SU-DHL-6 (cell line): Measurements from ENCODE around the gene BMP2K.

ENCODE experiments used
- H2AFZ ChIP-seq: fragments of 200-600 bp; sonication (generic); 2 replicates; pipeline ENCODE4 v1.6.1; 2014; ENCODE audit warnings: low read depth, mild to moderate bottlenecking, moderate library complexity, mixed read lengths, antibody characterized with exemption, low read length; ENCODE audit not compliant: severe bottlenecking
- H3F3A ChIP-seq: fragments of 200-600 bp; shearing (Covaris generic); 2 replicates; pipeline ENCODE4 v1.6.0; 2016; ENCODE audit warnings: antibody characterized with exemption, mild to moderate bottlenecking; ENCODE audit not compliant: insufficient read depth
- H3K27ac ChIP-seq: fragments of 200-600 bp; sonication (generic); 2 replicates; pipeline ENCODE4 v1.5.1; 2016; ENCODE audit warnings: low read depth, mild to moderate bottlenecking, low read length, moderate library complexity, mixed read lengths
- H3K27me3 ChIP-seq: fragments of 200-600 bp; sonication (generic), shearing (Covaris generic); 2 replicates; pipeline ENCODE4 v1.6.0; 2014; ENCODE audit warnings: mild to moderate bottlenecking, low read length
- H3K36me3 ChIP-seq: fragments of 200-600 bp; sonication (generic); 2 replicates; pipeline ENCODE4 v1.6.1; 2014; ENCODE audit warnings: mild to moderate bottlenecking, low read length, mixed read lengths
- H3K4me2 ChIP-seq: fragments of 300-600, 200-600 bp; shearing (Covaris generic), sonication (generic); 2 replicates; pipeline ENCODE4 v1.6.0; 2014; ENCODE audit warnings: low read length, low read depth, mild to moderate bottlenecking; ENCODE audit not compliant: poor library complexity, severe bottlenecking
- H3K4me3 ChIP-seq: fragments of 200-600 bp; sonication (generic); 2 replicates; pipeline ENCODE4 v1.5.1; 2014; ENCODE audit warnings: antibody characterized with exemption, low read length, mild to moderate bottlenecking, mixed read lengths; ENCODE audit not compliant: insufficient read depth, poor library complexity, severe bottlenecking
- H3K79me2 ChIP-seq: fragments of 200-600 bp; sonication (generic); 2 replicates; pipeline ENCODE4 v1.6.1; 2014; ENCODE audit warnings: mild to moderate bottlenecking, low read length, moderate library complexity; ENCODE audit not compliant: insufficient read depth
- H3K9ac ChIP-seq: fragments of 200-600 bp; sonication (generic); 2 replicates; pipeline ENCODE4 v1.7.0; 2014; ENCODE audit warnings: mild to moderate bottlenecking, low read length
- H3K9me2 ChIP-seq: fragments of 200-600 bp; sonication (generic); replicated peaks from 2 replicates; pipeline ENCODE4 v1.6.1; 2014; ENCODE audit warnings: low read length; ENCODE audit not compliant: insufficient read depth
- H3K9me3 ChIP-seq: fragments of 200-600 bp; sonication (generic); 2 replicates; pipeline ENCODE4 v1.6.1; 2014; ENCODE audit warnings: low read length, mixed read lengths; ENCODE audit not compliant: insufficient read depth
- H4K20me1 ChIP-seq: fragments of 200-600 bp; sonication (generic); 2 replicates; pipeline ENCODE4 v1.6.1; 2014; ENCODE audit warnings: low read depth, mild to moderate bottlenecking, antibody characterized with exemption, low read length, moderate library complexity, mixed read lengths
- EZH2phosphoT487 ChIP-seq: fragments of 200-600 bp; sonication (generic), shearing (Covaris generic); conservative IDR thresholded peaks from 2 replicates; pipeline ENCODE4 v1.6.1; 2018; ENCODE audit warnings: mild to moderate bottlenecking, antibody characterized with exemption, low read length, moderate library complexity, mixed read lengths
- TF ChIP-seq, protein P1 (sequence below): fragments of 200-600 bp; sonication (generic); IDR thresholded peaks from one replicate; pipeline ENCODE4 v1.5.1; 2017; ENCODE audit warnings: antibody characterized with exemption, mild to moderate bottlenecking, low read length, moderate library complexity; ENCODE audit not compliant: insufficient read depth, poor library complexity, severe bottlenecking

BMP2K gene

DNA sequence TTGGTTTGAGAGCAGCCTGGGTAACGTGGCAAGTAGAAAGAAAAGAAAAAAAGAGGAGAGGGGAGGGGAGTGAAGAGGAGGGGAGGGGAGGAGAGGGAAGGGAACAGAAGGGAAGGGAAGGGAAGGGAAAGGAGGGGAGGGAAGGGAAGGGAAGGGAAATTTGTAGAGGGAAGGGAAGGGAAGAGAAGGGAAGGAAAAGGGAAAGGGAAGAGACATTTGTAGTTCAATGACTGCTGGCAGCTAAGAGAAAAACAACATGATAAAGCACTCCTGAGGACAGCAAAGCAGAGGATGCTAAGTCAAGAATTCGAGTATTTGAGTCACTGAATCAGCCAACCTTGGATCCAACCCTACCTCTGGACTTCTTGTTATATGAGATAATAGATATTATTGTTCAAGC lies 38.2 kb upstream of the BMP2K start:
- Histone ChIP-seq H3K27ac (no peak overlapping the region), H3K9ac (no peak overlapping the region)

DNA sequence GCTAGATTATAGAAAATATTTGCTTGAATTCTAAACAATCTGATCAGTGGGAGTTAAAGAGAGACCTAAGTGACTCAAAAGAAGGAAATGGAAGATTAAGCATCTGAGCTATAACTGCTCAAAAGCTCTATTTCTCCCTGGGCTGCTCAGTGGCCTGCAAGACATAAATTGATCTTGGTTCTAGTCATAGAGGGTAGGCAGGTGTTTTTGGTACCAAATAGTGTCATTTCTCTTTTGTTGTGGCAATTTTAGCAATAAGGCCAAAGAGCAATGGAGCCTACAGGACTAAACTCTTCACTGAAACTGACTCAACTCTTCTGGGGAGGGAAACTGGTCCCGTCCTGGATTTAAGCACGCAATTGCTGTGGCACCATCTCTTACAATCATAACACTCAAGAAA lies 33.9 kb upstream of the BMP2K start:
- Histone ChIP-seq H2AFZ (no peak overlapping the region), H3K27me3 (no peaks in the 10 kb centered on the region), H3K79me2 (no peaks in the 10 kb centered on the region), H3K4me3 (no peak overlapping the region), H3K9ac (no peak overlapping the region), H3K27ac (no peak overlapping the region), H3K9me3 (no peaks in the 10 kb centered on the region), H3F3A (no peaks in the 10 kb centered on the region), H3K9me2 (no peaks in the 10 kb centered on the region), H3K4me2 (no peak overlapping the region), H3K36me3 (no peaks in the 10 kb centered on the region), H4K20me1 (no peaks in the 10 kb centered on the region)
- TF ChIP-seq, protein P1, sequence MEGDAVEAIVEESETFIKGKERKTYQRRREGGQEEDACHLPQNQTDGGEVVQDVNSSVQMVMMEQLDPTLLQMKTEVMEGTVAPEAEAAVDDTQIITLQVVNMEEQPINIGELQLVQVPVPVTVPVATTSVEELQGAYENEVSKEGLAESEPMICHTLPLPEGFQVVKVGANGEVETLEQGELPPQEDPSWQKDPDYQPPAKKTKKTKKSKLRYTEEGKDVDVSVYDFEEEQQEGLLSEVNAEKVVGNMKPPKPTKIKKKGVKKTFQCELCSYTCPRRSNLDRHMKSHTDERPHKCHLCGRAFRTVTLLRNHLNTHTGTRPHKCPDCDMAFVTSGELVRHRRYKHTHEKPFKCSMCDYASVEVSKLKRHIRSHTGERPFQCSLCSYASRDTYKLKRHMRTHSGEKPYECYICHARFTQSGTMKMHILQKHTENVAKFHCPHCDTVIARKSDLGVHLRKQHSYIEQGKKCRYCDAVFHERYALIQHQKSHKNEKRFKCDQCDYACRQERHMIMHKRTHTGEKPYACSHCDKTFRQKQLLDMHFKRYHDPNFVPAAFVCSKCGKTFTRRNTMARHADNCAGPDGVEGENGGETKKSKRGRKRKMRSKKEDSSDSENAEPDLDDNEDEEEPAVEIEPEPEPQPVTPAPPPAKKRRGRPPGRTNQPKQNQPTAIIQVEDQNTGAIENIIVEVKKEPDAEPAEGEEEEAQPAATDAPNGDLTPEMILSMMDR = no peak
- TF ChIP-seq EZH2phosphoT487 = no peak

More for the DNA sequence above, 38.2 kb upstream of the BMP2K start:
- no peaks in the 10 kb centered on the region for H3K36me3 ChIP-seq
- no peak for TF ChIP-seq EZH2phosphoT487
- TF ChIP-seq, protein P1 = no peak
- no peaks in the 10 kb centered on the region for H4K20me1 ChIP-seq
- no peaks in the 10 kb centered on the region for H3K9me2 ChIP-seq
- no peak overlapping the region for H3K4me2 ChIP-seq
- H2AFZ ChIP-seq = no peak overlapping the region
- no peaks in the 10 kb centered on the region for H3K9me3 ChIP-seq
- H3F3A ChIP-seq = no peaks in the 10 kb centered on the region
- no peaks in the 10 kb centered on the region for H3K27me3 ChIP-seq
- H3K4me3 ChIP-seq = no peak overlapping the region
- H3K79me2 ChIP-seq = no peaks in the 10 kb centered on the region

DNA sequence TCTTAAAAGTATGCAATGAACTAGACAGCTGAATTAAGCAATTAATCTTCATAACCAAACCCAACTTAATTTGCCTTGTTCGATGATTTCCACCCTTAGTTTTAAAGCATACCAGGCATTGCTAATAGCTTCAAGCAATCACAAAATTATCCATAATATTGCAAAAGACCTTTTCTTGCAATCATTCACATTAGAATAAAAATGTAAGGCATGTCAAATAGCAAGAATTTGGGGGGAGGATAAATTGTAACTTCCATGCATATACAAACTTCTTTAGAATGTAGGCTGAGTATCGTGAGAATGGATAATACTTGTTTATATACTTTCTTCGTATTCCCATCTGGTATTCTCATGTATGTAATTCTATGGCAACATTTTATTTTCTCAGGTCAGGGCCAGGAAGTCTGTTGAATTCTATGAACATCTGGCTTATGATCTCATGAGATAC lies 28.7 kb upstream of the BMP2K start:
- Histone ChIP-seq H4K20me1 (no peaks in the 10 kb centered on the region), H3K36me3 (no peaks in the 10 kb centered on the region), H3K9me3 (no peaks in the 10 kb centered on the region), H3K27ac (no peak overlapping the region), H3K9me2 (no peaks in the 10 kb centered on the region), H3K27me3 (no peaks in the 10 kb centered on the region), H3F3A (peaks cover 23% of the 10 kb centered on the region), H3K4me3 (no peak overlapping the region), H3K79me2 (no peaks in the 10 kb centered on the region), H3K9ac (no peak overlapping the region), H2AFZ (no peak overlapping the region), H3K4me2 (no peak overlapping the region)
- no peak for TF ChIP-seq EZH2phosphoT487
- TF ChIP-seq, protein P1 = no peak

DNA sequence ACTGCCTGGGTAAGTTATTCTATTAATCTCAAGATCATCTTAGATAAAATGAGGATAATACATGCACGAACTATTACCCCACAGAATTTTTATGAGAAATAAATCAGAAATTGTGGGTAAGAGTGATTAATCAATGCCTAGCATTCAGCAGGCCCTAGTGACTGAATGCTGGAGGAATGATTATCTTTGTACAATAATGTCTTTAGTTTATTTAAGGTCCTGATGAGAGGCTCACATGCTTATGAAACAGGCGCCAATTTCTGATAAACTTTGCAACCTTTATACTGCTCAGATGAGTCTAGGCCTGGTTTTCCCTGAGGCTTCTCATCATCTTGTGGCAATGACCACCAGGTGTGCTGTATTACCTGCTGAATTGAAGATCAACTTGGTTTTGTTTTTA lies 27.8 kb upstream of the BMP2K start:
- Histone ChIP-seq H3K27ac (peak overlapping the region; percentile 40; the same call in 1 of the 2 replicates), H3K27me3 (no peaks in the 10 kb centered on the region), H3F3A (peaks cover 23% of the 10 kb centered on the region), H3K9ac (no peak overlapping the region), H3K4me2 (no peak overlapping the region), H4K20me1 (no peaks in the 10 kb centered on the region), H3K79me2 (no peaks in the 10 kb centered on the region), H3K4me3 (no peak overlapping the region), H2AFZ (no peak overlapping the region), H3K9me2 (no peaks in the 10 kb centered on the region), H3K36me3 (no peaks in the 10 kb centered on the region), H3K9me3 (no peaks in the 10 kb centered on the region)
- no peak for TF ChIP-seq EZH2phosphoT487
- TF ChIP-seq, protein P1 = no peak
